HG03457 (cell line): Measurements from ENCODE around the gene PITPNC1.
"Not testable (repeated sequence)": the region's sequence is repeated elsewhere in the genome, so short reads cannot be mapped to it uniquely, and the experiment has no call there.

Experiments used
- ATAC-seq: cut with Tn5 transposase; IDR thresholded peaks from one replicate; pipeline ENCODE4 v1.9.1; 2021; ENCODE audit warnings: moderate number of reproducible peaks; ENCODE audit not compliant: unreplicated experiment

The PITPNC1 gene

GRCh38 chr17:67606896-67607604 is 230.0 kb downstream of the PITPNC1 start:
- no peak for ATAC-seq

GRCh38 chr17:67610061-67610460 is 233.0 kb downstream of the PITPNC1 start:
- ATAC-seq = no peak

GRCh38 chr17:67613961-67614360 is 236.9 kb downstream of the PITPNC1 start:
- no peak for ATAC-seq

DNA sequence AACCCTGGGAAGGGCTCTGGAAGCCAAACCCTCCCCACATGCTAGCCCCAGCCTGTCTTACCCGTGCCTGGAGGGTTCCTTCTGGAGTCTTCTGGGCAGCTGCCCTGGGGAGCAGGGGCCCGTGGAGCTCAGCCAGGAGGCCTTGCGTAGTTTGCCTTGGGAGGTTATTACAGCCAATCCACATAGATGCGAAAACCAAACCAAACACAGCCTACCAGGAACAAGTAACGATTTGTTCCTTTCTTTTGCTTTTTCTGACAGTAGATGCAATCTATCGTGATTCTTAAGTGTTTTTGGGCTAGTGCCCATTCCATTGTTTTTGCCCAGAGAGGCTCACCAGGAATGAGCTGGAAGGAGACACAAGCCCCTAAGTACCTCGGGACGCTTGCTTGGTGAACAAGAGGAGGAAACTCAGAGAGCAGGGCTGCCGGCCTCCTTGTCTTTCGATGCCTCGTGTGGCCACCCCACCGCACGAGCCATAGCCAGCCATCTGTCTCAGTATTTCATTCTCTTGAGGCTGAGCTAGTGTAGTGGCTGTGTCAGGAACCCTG is 238.0 kb downstream of the PITPNC1 start:
- ATAC-seq = no peak

GRCh38 chr17:67615736-67616135 is 238.7 kb downstream of the PITPNC1 start:
- ATAC-seq = no peak

DNA sequence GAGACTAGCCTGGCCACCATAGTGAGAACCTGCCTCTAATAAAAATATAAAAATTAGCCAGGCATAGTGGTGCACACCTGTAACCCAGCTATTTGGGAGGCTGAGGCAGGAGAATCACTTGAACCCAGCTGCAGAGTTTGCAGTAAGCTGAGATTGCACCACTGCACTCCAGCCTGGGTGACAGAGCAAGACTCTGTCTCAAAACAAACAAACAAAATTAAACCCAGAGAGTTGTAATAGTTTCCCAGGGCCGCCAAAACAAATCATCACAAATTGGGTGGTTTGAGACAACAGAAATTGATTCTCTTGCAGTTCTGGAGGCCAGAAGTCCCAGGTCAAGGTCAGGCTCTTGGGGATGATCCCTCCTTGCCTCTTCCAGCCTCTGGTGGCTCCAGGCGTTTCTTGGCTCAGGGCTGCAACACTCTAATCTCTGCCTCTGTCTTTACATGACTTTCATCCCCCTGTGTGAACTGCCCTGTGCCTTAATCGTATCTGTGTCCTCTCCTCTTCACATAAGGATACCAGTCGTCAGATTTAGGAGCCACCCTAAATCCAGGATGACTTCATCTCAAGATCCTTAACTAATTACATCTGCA is 240.3 kb downstream of the PITPNC1 start:
- no peak for ATAC-seq

GRCh38 chr17:67619555-67619954 is 242.5 kb downstream of the PITPNC1 start:
- no peak for ATAC-seq

GRCh38 chr17:67620088-67620487 is 243.0 kb downstream of the PITPNC1 start:
- ATAC-seq = no peak

DNA sequence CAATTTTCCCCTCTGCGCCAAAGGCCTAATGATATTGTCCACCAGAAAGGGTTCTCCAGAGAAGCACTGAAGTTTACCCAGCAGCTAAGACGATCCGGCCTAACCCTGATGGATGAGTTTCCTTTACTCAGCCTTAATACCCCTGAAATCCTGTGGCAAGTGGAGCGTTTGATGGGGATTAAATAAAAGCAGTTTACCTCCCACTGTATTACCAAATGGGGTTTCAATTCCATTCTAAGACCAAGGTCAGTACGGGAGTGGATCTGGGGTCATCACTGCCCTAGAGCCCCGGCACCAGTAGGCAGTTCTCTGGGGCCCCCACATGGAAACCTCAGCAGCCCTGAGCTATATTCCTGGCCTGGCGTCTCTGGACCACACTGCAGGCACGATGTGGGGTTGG is 243.6 kb downstream of the PITPNC1 start:
- ATAC-seq = no peak

- no peak for ATAC-seq
Observed at GRCh38 chr17:67623767-67624166, 246.7 kb downstream of the PITPNC1 start.

- no peak for ATAC-seq
Observed at GRCh38 chr17:67624886-67625656, 248.0 kb downstream of the PITPNC1 start.

- ATAC-seq = no peak
Observed at GRCh38 chr17:67625971-67626370, 248.9 kb downstream of the PITPNC1 start.

GRCh38 chr17:67628580-67629013 is 251.5 kb downstream of the PITPNC1 start:
- ATAC-seq = no peak

- ATAC-seq = no peak
Observed at GRCh38 chr17:67629971-67630320, 252.9 kb downstream of the PITPNC1 start.

DNA sequence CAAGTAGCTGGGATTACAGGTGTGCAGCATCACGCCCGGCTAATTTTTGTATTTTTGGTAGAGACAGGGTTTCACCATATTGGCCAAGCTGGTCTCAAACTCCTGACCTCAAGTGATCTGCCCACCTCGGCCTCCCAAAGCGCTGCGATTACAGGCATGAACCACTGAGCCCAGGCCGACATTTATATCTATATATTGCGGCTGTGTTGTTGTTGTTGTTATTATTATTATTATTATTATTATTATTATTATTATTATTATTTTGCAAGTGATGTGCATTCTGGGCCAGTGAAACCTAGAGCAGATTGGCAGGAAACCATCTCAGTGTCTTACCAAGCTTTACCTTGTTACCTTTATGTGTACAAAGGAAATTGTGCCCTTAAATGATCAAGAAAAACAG is 253.8 kb downstream of the PITPNC1 start:
- not testable (repeated sequence) for ATAC-seq

GRCh38 chr17:67632141-67632540 is 255.1 kb downstream of the PITPNC1 start:
- no peak for ATAC-seq

DNA sequence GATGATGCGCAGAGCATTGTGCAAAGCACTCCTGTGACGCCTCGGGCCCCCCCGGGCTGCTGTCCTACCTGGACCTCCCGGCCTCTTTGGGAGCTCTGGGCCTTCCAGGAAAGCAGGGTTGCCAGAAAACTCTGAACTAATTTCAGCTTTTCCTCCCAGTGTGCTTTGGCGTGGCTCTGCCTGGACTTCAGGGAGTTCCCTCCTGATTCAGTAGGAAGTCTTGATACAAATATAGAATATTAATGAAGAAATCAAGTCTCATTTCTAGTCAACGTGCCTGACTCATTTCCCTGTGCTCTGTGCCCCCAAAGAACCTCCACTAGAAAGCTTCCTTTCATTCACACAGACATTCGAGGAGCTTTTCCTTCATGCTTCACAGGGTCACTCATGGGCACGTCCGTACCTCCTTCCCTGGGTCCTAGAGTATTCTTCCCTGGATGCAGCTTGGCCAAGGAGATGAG is 256.7 kb downstream of the PITPNC1 start:
- no peak for ATAC-seq

- no peak for ATAC-seq
Observed at GRCh38 chr17:67635681-67636080, 258.6 kb downstream of the PITPNC1 start.

- no peak for ATAC-seq
Observed at GRCh38 chr17:67636312-67636711, 259.2 kb downstream of the PITPNC1 start.

GRCh38 chr17:67636834-67637520 is 259.9 kb downstream of the PITPNC1 start:
- ATAC-seq = no peak
